GM12873 (cell line): ENCODE data around the gene ABCB9.

Experiments
- TF ChIP-seq, protein P1 (sequence below): IDR thresholded peaks from 2 replicates; pipeline ENCODE4 v1.5.1; 2012; ENCODE audit warnings: low read depth, mild to moderate bottlenecking, moderate library complexity, low read length, control low read depth; ENCODE audit not compliant: insufficient read depth; ENCODE audit errors: missing control alignments

The ABCB9 gene

DNA sequence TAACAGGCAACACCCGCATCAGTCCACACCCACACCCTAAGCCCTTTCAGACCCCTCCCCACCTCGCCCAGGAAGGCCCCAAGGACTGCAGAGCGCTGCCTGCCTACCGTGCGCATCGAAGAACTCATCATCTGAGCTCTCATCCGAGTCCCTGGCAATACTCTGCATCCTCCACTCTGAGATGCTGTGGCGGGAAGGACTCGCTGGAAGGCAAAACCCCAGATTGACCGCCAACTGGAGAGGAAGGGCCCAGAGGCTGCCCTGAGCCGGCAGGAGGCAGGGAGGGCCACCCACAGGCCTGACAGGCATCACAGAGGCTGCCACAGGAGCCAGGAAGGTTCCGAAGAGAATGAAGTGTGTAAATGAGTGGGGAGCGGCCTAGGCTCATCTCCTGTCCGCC is 38.0 kb upstream of the ABCB9 start:
- TF ChIP-seq, protein P1, sequence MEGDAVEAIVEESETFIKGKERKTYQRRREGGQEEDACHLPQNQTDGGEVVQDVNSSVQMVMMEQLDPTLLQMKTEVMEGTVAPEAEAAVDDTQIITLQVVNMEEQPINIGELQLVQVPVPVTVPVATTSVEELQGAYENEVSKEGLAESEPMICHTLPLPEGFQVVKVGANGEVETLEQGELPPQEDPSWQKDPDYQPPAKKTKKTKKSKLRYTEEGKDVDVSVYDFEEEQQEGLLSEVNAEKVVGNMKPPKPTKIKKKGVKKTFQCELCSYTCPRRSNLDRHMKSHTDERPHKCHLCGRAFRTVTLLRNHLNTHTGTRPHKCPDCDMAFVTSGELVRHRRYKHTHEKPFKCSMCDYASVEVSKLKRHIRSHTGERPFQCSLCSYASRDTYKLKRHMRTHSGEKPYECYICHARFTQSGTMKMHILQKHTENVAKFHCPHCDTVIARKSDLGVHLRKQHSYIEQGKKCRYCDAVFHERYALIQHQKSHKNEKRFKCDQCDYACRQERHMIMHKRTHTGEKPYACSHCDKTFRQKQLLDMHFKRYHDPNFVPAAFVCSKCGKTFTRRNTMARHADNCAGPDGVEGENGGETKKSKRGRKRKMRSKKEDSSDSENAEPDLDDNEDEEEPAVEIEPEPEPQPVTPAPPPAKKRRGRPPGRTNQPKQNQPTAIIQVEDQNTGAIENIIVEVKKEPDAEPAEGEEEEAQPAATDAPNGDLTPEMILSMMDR, result no peak

DNA sequence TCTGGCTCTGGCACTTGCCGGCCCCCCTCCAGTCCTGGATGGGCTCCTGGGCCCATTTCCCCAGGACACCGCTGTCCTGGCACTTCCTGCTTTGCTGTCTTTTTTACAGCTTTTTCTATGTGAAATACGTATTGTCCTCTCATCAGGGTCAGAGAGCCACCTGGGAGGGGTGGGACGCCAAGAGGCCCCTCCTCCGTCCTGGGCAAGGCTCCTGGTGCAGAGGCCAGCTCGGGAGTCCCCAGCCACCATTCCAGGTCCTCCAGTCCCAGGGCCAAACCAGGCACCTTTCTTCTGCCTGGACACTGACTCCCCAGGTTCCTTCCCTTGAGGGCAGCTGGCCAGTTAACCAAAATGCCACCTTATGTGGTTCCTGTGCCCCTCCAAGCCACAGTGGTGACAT is 37.0 kb upstream of the ABCB9 start:
- TF ChIP-seq, protein P1, result no peak

GRCh38 chr12:123001464-123001863 is 35.2 kb upstream of the ABCB9 start:
- TF ChIP-seq, protein P1, result no peak

- TF ChIP-seq, protein P1, result no peak
Observed at GRCh38 chr12:123000578-123000977, 34.3 kb upstream of the ABCB9 start.

DNA sequence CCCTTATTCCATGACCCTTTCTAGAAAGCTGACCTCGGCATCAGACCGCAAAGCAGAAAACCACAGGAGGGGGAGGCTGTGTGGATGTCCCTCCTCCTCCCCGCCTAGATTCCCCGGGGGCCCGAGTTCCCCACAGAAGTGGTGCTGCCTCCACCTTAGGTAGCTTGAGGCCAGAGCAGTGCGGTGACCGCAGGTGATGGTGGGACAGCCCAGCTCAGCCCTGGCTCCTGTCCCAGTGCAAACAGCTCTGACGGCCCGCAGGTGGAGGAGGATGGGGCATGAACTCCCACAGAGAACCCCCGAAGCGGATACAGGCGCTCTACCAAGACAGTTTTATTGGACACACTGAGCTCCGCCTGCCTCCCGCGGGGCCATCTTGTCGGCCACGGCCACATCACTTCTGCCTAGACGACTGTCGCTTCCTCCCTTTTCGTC is 33.7 kb upstream of the ABCB9 start:
- TF ChIP-seq, protein P1, result no peak

GRCh38 chr12:122999196-122999946 is 33.1 kb upstream of the ABCB9 start:
- TF ChIP-seq, protein P1, result no peak

DNA sequence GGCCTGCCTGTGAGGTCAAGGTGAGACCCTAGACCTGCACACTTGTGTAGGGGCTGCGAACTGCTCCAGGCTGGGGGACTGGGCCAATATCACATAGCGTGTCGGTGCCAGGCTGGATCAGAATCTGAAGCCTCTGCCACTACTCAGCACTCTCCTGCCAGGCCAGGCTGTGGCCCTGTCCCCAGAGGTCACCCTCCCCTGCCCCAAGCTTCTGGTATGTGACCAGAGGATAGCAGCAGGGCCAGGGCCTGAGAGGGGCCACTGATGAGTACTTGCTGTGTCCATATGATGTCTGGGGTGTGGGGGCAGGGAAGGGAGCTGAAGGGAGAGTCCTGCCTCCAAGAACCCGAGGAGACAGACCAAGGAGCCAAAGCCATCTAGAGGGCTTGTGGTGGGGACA is 32.1 kb upstream of the ABCB9 start:
- TF ChIP-seq, protein P1, result no peak
